Measurements from ENCODE around the gene LRP1B.
"Not testable (repeated sequence)": the region's sequence is repeated elsewhere in the genome, so short reads cannot be mapped to it uniquely, and the experiment has no call there.

DNA sequence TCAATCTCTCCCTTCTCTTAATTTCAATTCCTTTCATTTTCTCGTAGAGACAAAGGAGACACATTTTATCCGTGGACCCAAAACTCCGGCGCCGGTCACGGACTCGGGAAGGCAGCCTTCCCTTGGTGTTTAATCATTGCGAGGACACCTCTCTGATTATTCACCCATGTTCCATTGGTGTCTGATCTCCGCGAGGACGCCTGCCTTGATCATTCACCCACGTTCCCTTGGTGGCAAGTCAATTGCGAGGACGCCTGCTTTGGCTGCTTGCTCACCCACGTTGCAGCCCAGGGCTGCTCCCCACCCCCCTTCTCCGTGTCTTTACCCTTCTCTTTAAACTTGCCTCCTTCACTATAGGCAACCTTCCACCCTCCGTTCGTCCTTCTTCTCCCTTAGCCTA lies 1703.8 kb downstream of the LRP1B start:
- not testable (repeated sequence) for TF ChIP-seq EZH2 (IDR thresholded peaks at IDR 0.05; ENCODE audit: low read length, missing control alignments)
- TF ChIP-seq, protein P1, sequence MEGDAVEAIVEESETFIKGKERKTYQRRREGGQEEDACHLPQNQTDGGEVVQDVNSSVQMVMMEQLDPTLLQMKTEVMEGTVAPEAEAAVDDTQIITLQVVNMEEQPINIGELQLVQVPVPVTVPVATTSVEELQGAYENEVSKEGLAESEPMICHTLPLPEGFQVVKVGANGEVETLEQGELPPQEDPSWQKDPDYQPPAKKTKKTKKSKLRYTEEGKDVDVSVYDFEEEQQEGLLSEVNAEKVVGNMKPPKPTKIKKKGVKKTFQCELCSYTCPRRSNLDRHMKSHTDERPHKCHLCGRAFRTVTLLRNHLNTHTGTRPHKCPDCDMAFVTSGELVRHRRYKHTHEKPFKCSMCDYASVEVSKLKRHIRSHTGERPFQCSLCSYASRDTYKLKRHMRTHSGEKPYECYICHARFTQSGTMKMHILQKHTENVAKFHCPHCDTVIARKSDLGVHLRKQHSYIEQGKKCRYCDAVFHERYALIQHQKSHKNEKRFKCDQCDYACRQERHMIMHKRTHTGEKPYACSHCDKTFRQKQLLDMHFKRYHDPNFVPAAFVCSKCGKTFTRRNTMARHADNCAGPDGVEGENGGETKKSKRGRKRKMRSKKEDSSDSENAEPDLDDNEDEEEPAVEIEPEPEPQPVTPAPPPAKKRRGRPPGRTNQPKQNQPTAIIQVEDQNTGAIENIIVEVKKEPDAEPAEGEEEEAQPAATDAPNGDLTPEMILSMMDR (conservative IDR thresholded peaks at IDR 0.05 in 1 of 2, IDR thresholded peaks at IDR 0.05 in 1 of 2; ENCODE audit: low read depth in 1 of 2, low read length in 2 of 2), result not testable (repeated sequence)

Measured in fibroblast of lung (primary cell).